Large intestine (tissue), 3 donors: ENCODE data around the gene SCAP. TPM values are rescaled to one million over a fixed set of nuclear protein-coding genes. Genes with fewer than 3 reads are reported as not detected.
"Not testable (repeated sequence)": the region's sequence is repeated elsewhere in the genome, so short reads cannot be mapped to it uniquely, and the experiment has no call there.

Experiments
- DNase-seq, 2 donors: peaks; one replicate each; pipeline versions ENCODE4 v3.0.0 to v3.0.0-alpha.2; 2013
- H3K27ac ChIP-seq: one replicate; pipeline ENCODE4 v1.5.1; 2013; ENCODE audit warnings: low read length
- H3K27me3 ChIP-seq: 2 replicates; pipeline ENCODE4 v1.6.1; 2013; ENCODE audit warnings: low read length; ENCODE audit not compliant: control insufficient read depth, insufficient read depth
- H3K36me3 ChIP-seq: 2 replicates; pipeline ENCODE4 v1.6.1; 2013; ENCODE audit warnings: low read length; ENCODE audit not compliant: control insufficient read depth, insufficient read depth
- H3K4me1 ChIP-seq: one replicate; pipeline ENCODE4 v1.6.1; 2013; ENCODE audit warnings: low read length; ENCODE audit not compliant: control insufficient read depth, insufficient read depth
- H3K4me3 ChIP-seq: one replicate; pipeline ENCODE4 v1.5.1; 2013; ENCODE audit warnings: low read length
- H3K9me3 ChIP-seq: one replicate; pipeline ENCODE4 v1.6.1; 2013; ENCODE audit warnings: mild to moderate bottlenecking, low read depth, low read length, moderate library complexity; ENCODE audit not compliant: control insufficient read depth
- WGBS: methylation state at CpG from one replicate; pipeline ENCODE4 v1.1.5; 2013; ENCODE audit warnings: low lambda C conversion rate; ENCODE audit not compliant: insufficient coverage; 5-methylcytosine and 5-hydroxymethylcytosine counted together
- polyA plus RNA-seq: library from polyadenylated mRNA; unstranded; fragments of 120-200 nt; gene quantifications from one replicate; pipeline ENCODE4 v1.2.1, GENCODE V29; 2013

The SCAP gene
- polyA plus RNA-seq, 1 donor: 64.4 TPM

DNA sequence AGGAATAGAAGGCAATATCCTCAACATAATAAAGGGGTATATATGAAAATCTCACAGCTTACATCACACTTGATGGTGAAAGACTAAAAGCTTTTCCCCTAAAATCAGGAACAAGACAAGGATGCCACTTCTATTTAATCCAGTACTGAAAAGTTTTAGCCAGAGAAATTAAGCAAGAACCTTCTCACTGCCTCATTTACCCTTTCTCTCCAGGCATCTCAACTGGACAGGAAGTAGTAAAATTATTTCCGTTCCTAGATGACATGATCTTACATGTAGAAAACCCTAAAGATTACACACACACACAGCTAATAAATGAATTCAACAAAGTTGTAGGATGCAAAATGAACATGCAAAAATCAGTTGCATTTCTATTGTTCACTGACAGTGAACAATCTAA lies 11.2 kb downstream of the SCAP start:
- Histone ChIP-seq H3K27me3 (no peaks in the 10 kb centered on the region), H3K36me3 (no peaks in the 10 kb centered on the region), H3K9me3 (peaks cover 6% of the 10 kb centered on the region), H3K4me1 (no peaks in the 10 kb centered on the region), H3K4me3 (no peak overlapping the region), H3K27ac (no peak overlapping the region)
- WGBS: no CpG with 5 or more reads among the region's 1 CpG
- no peak for DNase-seq

DNA sequence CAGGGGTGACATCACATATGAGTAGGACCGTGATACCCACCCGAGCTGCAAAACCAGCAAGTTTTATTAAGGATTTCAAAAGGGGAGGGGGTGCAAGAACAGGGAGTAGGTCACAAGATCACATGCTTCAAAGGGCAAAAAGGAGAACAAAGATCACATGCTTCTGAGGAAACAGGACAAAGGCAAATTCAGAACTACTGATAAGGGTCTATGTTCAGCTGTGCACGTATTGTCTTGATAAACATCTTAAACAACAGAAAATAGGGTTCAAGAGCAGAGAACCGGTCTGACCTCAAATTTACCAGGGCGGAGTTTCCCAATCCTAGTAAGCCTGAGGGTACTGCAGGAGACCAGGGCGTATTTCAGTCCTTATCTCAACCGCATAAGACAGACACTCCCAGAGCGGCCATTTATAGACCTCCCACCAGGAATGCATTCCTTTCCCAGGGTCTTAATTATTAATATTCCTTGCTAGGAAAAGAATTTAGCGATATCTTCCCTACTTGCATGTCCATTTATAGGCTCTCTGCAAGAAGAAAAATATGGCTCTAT lies 16.1 kb downstream of the SCAP start:
- 100% methylated on average over 2 of the region's 9 CpGs for WGBS
- not testable (repeated sequence) for H3K27me3 ChIP-seq, DNase-seq

DNA sequence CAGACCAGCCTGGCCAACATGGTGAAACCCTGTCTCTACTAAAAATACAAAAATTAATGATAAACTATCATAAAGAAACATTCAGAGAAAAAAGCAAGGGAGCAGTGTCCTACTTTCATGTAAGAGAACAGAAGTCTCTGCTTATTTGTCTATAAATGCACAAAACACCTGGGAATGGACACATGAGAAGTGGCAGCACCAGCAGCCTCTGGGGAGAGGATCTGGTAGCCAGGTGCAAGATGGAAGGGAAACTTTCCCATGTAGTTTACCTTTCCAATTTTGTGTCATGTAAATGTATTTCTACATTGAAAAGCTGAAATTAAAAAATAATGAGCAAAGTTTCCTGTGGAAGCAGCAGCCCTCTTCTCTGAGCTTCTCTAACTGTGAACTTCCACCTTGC lies 18.8 kb downstream of the SCAP start:
- Histone ChIP-seq H3K36me3 (peaks cover 2% of the 10 kb centered on the region), H3K9me3 (no peaks in the 10 kb centered on the region), H3K27me3 (no peaks in the 10 kb centered on the region), H3K4me1 (no peaks in the 10 kb centered on the region), H3K4me3 (no peak overlapping the region), H3K27ac (no peak overlapping the region)
- no peak for DNase-seq

More for the DNA sequence above, 16.1 kb downstream of the SCAP start:
- H3K9me3 ChIP-seq, H3K36me3 ChIP-seq, H3K4me1 ChIP-seq, H3K27ac ChIP-seq, H3K4me3 ChIP-seq: not testable (repeated sequence)

DNA sequence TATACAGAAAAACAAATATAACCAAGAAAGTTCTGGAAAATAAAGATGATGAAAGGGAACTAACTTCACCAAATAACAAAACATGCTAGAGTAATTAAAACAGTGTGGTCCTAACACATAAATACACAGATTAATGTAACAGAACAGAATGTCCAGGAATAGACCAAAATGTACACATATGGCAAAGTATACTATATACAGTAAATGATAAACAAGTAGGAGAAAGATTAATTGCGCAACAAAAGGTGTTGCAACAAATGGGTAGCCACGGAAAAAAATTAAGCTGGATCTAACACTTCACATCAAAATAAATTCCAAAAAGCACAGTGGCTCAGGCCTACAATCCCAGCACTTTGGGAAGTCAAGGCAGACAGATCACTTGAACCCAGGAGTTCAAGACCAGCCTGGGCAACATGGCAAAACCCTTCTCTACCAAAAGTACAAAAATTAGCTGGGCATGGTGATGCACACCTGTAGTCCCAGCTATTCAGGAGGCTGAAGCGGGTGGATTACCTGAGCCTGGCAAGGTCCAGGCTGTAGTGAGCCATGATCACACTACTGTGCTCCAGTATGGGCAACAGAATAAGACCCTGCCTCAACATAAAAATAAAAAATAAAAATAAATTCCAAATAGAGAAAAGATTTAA lies 19.8 kb downstream of the SCAP start:
- Histone ChIP-seq H3K9me3 (no peaks in the 10 kb centered on the region), H3K4me1 (no peaks in the 10 kb centered on the region), H3K36me3 (peaks cover 2% of the 10 kb centered on the region), H3K27ac (no peak overlapping the region), H3K27me3 (no peaks in the 10 kb centered on the region), H3K4me3 (no peak overlapping the region)
- DNase-seq: peak in 1 of 2 donors; percentile 8
- WGBS: 100% methylated on average over 1 of the region's 3 CpGs

DNA sequence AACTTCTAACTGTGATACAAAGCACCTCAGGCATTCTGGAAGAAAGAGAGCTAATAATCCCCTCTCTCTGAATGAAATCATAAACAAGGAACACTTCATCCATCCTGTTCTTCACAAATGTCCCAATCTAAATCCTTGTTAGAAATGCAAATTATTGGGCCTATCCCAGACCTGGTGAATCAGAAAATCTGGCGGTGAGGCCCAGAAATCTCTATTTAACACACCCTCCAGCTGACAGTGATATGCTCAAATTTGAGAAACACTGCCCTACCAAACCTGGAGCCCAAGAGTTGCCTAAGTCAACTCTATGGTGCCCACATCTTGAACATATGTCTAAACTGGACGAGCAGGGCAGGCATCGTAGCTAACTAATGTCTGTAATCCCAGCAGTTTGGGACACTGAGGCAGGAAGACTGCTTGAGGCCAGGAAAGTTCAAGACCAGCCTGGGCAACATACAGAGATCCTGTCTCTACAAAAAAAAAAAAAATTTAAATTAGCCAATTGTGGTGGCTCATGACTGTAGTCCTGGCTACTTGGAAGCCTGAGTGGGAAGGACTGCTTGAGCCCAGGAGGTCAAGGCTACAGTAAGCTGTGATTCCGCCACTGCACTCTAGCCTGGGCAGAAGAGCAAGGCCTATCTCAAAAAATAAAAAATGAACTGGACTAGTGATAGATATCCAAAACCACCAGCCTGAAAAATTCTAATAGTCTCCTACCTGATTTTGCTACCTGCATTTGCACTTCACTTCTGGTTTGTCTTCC lies 23.1 kb downstream of the SCAP start:
- DNase-seq: no peak
- H3K4me3 ChIP-seq: no peak overlapping the region
- H3K36me3 ChIP-seq: no peaks in the 10 kb centered on the region
- H3K4me1 ChIP-seq: no peaks in the 10 kb centered on the region
- no CpG with 5 or more reads among the region's 4 CpGs for WGBS
- no peak overlapping the region for H3K27ac ChIP-seq
- H3K27me3 ChIP-seq: no peaks in the 10 kb centered on the region
- no peaks in the 10 kb centered on the region for H3K9me3 ChIP-seq

DNA sequence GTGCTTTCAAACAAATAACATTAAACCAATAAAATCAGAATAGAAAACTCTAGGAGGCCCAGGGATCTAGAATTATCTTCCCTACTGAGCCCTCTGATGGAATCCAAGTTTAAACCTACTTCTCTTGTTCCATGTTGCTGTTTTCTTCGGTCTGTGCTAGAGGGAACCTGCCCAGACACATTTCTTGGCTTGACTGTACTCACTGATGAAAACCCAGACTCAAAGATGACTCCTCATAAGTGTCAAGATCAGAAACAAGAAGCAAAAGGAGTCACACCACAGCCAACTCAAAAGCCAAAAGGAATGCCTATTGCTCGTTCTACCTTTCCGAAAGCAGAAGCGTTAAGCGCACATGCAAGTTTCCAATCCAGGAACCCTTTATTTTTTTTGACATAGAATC lies 31.6 kb downstream of the SCAP start:
- WGBS: no CpG with 5 or more reads among the region's 5 CpGs

DNA sequence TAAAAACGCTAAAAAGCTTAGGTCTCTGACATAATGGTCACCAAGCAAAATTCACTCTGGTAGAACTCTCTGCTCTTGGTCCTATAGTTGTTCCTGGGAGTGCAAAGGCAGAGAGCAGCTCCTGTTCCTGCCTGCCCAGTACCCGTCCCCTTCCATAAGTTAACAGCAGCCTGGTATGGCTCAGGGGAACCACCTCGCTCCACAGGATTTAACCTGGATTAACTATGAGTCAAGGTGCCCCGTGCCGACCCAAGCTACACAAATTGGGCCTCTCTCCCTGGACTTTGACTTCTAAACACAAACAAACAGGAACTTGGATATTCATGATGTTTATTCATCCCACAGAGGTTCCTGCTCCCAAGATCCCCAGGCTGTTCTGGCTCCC lies 32.1 kb downstream of the SCAP start:
- peaks cover 11% of the 10 kb centered on the region for H3K36me3 ChIP-seq
- peaks cover 36% of the 10 kb centered on the region for H3K4me1 ChIP-seq
- H3K27me3 ChIP-seq: no peaks in the 10 kb centered on the region
- peak; percentile 71 to 87 for DNase-seq
- H3K4me3 ChIP-seq: no peak overlapping the region
- peaks cover 2% of the 10 kb centered on the region for H3K9me3 ChIP-seq
- no CpG with 5 or more reads among the region's 5 CpGs for WGBS
- peak overlapping the region; percentile 97 for H3K27ac ChIP-seq

More for the DNA sequence above, 31.6 kb downstream of the SCAP start:
- Histone ChIP-seq H3K27me3 (no peaks in the 10 kb centered on the region), H3K36me3 (peaks cover 9% of the 10 kb centered on the region), H3K9me3 (peaks cover 2% of the 10 kb centered on the region), H3K27ac (peak overlapping the region; percentile 97), H3K4me3 (no peak overlapping the region), H3K4me1 (peaks cover 36% of the 10 kb centered on the region)
- no peak for DNase-seq

DNA sequence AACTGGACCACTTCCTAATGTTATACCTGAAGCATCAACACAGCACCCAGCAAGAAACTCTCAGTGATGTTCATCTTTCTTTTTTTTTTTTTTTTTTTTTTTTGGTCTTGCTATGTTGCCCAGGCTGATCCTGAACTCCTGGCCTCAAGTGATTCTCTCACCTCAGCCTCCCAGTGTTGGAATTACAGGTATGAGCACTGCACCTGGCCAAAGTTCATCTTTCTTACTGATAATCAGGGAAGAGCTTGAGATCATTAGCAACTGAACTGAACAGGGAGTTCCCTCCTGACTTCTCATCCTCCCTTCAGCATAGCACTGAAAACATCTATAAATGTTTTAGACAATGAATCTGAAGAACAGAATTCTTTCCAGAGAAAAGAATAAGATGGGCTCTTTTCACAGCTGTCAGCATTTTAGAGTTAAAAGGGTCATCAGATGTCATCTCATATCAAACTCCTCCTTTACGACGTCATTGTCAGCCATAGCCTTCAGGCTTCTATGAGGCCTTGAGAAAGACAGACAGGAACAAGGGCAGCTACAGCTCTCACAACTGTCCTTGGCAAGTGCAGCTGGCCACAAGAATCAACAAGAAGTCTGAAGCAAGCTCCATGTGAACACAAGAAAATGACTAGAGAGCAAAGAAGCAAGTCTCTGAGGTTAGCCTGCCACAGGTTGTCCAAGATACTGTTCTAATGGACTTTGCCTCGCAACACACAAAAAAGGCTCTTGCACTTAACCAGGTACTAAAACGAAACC lies 33.8 kb downstream of the SCAP start:
- WGBS: no CpG with 5 or more reads among the region's 4 CpGs

DNA sequence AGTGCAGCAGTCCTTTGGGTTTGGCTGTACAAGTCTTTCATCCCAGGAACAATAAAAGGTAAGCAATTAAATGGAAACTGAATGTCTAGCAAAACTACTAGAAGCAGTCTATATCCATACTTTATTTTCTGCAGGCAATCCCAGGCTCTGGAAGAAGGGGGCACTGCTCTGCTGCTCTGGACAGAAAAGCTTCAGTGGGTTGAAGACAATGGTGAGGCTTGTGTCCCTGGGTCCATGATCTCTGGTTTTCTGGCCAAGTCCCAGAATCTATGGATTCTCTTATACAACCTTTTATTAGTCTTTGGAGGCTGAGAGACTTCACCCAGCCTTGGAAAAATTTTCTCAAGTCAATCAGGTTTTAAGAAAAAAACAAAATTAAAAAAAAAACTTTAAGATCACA lies 35.6 kb downstream of the SCAP start:
- Histone ChIP-seq H3K36me3 (peaks cover 14% of the 10 kb centered on the region), H3K4me3 (no peak overlapping the region), H3K4me1 (peaks cover 44% of the 10 kb centered on the region), H3K9me3 (peaks cover 2% of the 10 kb centered on the region), H3K27ac (no peak overlapping the region), H3K27me3 (no peaks in the 10 kb centered on the region)
- no peak for DNase-seq

More for the DNA sequence above, 33.8 kb downstream of the SCAP start:
- peak; percentile 89 to 91 for DNase-seq
- peaks cover 11% of the 10 kb centered on the region for H3K36me3 ChIP-seq
- H3K27me3 ChIP-seq: no peaks in the 10 kb centered on the region
- peak overlapping the region; percentile 97 for H3K27ac ChIP-seq
- H3K4me1 ChIP-seq: peaks cover 36% of the 10 kb centered on the region
- no peak overlapping the region for H3K4me3 ChIP-seq
- peaks cover 2% of the 10 kb centered on the region for H3K9me3 ChIP-seq

DNA sequence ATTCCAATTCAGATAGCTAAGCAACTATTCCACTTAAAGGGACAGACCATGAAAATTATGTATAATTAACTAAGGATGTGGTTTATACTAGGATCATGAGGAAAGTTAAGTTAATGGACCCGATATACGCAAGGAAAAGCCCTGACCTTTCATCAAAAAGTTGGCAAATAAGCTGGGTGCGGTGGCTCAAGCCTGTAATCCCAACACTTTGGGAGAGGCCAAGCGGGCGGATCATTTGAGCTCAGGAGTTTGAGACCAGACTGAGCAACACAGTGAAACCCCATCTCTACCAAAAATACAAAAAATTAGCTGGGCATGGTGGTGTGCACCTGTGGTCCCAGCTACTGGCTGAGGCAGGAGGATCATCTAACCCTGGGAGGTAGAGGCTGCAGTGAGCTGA lies 39.6 kb downstream of the SCAP start:
- no peak for DNase-seq
- H3K36me3 ChIP-seq: peaks cover 39% of the 10 kb centered on the region
- no peak overlapping the region for H3K27ac ChIP-seq
- H3K9me3 ChIP-seq: no peaks in the 10 kb centered on the region
- H3K4me3 ChIP-seq: no peak overlapping the region
- H3K4me1 ChIP-seq: peaks cover 31% of the 10 kb centered on the region
- 60% methylated on average over 1 of the region's 5 CpGs for WGBS
- H3K27me3 ChIP-seq: no peaks in the 10 kb centered on the region
